WERI-Rb-1 (cell line): ENCODE measurements around the gene TMEM201.

Experiments used
- DNase-seq: peaks from one replicate; pipeline ENCODE4 v3.0.0-alpha.2; 2020
- H3K27ac ChIP-seq: fragments of 250-450 bp; sonication (Bioruptor Pico); 2 replicates; pipeline ENCODE4 v1.5.1; 2020; ENCODE audit warnings: mild to moderate bottlenecking, moderate library complexity
- H3K27me3 ChIP-seq: fragments of 250-450 bp; sonication (Bioruptor Pico); 2 replicates; pipeline ENCODE4 v1.5.1; 2021; ENCODE audit warnings: mild to moderate bottlenecking, low read depth, moderate library complexity; ENCODE audit not compliant: insufficient read depth, severe bottlenecking
- H3K36me3 ChIP-seq: fragments of 250-450 bp; sonication (Bioruptor Pico); 2 replicates; pipeline ENCODE4 v1.5.1; 2020; ENCODE audit warnings: mild to moderate bottlenecking, moderate library complexity
- H3K4me3 ChIP-seq: 2 replicates; pipeline ENCODE4 v1.5.1; 2011; ENCODE audit warnings: low read depth, mild to moderate bottlenecking, control low read depth, low read length
- H3K9me3 ChIP-seq: fragments of 250-450 bp; sonication (Bioruptor Pico); 2 replicates; pipeline ENCODE4 v1.5.1; 2021; ENCODE audit warnings: mild to moderate bottlenecking, moderate library complexity; ENCODE audit not compliant: severe bottlenecking
- TF ChIP-seq, protein P1 (sequence below): IDR thresholded peaks from 2 replicates; pipeline ENCODE4 v1.5.1; 2011; ENCODE audit warnings: low read depth, mild to moderate bottlenecking, control low read depth, inconsistent platforms, low read length

Gene TMEM201

DNA sequence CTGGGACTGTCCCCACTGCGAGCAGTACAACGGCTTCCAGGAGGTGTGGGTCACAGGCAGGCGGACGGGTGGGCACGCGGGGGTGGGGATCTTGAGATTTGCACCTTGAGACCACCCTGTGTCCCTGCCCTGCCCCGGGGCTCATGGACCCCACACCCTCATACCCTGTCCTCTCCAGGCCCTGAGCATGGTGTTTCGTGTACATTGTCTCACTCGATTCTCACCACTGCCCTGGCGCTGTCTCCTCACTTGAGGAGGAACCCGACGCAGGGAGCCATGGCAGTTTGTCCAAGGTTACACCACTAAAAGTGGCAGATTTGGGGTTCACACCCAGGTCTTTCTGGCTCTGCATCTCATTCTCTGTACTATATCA lies 7.2 kb downstream of the TMEM201 start:
- DNase-seq, result no peak
- H3K36me3 ChIP-seq, result peaks cover 70% of the 10 kb centered on the region
- H3K4me3 ChIP-seq, result no peak overlapping the region
- TF ChIP-seq, protein P1, sequence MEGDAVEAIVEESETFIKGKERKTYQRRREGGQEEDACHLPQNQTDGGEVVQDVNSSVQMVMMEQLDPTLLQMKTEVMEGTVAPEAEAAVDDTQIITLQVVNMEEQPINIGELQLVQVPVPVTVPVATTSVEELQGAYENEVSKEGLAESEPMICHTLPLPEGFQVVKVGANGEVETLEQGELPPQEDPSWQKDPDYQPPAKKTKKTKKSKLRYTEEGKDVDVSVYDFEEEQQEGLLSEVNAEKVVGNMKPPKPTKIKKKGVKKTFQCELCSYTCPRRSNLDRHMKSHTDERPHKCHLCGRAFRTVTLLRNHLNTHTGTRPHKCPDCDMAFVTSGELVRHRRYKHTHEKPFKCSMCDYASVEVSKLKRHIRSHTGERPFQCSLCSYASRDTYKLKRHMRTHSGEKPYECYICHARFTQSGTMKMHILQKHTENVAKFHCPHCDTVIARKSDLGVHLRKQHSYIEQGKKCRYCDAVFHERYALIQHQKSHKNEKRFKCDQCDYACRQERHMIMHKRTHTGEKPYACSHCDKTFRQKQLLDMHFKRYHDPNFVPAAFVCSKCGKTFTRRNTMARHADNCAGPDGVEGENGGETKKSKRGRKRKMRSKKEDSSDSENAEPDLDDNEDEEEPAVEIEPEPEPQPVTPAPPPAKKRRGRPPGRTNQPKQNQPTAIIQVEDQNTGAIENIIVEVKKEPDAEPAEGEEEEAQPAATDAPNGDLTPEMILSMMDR, result no peak
- peak overlapping the region; percentile 94 for H3K27ac ChIP-seq
- H3K27me3 ChIP-seq, result no peaks in the 10 kb centered on the region
- H3K9me3 ChIP-seq, result no peaks in the 10 kb centered on the region

DNA sequence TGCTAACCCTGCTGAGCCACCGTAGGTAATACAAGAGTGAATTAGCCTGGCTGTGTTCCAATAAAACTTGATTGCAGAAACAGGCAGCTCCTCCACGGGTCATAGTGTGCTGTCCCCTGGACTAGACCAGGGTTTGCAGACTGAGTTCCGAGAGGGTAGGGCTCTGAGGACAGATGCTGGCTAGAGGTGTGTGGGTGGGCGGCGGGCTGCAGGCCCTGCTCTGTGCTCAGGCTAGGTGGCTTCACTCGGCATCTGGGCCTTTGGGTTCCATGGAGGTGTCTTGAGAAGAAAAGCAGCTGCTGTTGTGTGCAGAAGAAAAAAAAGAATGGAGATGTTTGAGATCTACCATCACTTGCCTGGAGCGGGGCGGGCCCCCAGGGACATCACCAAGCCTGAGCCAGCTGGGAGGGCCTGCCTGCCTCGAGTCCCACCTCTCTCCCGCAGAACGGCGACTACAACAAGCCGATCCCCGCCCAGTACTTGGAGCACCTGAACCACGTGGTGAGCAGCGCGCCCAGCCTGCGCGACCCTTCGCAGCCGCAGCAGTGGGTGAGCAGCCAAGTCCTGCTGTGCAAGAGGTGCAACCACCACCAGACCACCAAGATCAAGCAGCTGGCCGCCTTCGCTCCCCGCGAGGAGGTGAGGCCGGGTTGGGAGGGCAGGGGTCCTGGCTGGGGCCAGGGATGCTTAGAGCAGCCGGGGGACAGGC lies 7.9 kb downstream of the TMEM201 start:
- no peak for DNase-seq
- peak overlapping the region; percentile 94 for H3K27ac ChIP-seq
- TF ChIP-seq, protein P1, result no peak
- no peaks in the 10 kb centered on the region for H3K9me3 ChIP-seq
- no peaks in the 10 kb centered on the region for H3K27me3 ChIP-seq
- peaks cover 71% of the 10 kb centered on the region for H3K36me3 ChIP-seq
- no peak overlapping the region for H3K4me3 ChIP-seq

DNA sequence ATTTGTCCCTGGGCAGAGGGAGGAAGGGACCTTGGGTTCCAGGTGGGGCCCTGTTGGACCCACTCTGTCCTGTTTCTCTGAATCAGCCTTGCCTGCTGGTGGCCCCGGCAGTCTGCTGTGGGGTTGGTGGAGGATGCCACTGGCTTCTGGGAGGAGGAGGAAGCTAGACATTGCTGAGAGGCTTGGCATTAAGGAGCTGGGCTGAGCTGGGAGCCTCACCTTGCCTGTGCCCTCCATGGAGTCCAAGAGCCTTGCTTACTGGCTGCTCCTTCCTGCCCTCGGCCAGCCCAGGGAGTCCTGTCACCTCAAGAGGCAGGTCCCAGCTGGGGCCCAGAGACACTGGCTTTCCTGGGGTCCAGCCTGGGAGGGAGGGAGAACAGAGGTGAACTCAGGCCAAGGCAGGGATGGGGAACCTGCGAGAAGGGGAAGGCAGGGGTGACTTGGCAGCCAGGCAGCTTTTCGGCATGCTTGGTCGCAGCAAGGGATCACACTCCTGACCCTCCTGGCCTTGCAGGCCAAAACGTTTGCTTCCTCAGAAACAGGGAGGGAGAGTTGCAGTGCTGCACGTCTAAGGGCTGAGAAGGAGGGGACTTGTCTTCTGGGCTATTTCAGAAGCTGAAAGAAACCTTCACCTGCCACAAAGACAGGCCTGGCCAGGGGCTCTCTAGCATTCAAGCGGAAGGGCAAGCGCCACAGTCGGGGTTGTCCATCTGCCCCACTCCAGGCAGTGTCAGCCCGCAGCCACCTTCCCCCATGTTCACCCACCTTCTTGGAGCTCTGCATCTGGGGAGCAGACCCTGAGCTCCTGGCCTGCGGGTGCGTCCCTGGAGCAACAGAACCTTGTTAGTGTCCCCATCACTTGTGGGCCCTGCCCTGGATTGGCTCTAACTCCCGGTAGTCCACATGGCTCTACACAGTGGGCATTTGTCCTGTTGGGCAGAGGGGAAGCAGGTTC lies 8.9 kb downstream of the TMEM201 start:
- peaks cover 74% of the 10 kb centered on the region for H3K36me3 ChIP-seq
- H3K9me3 ChIP-seq, result no peaks in the 10 kb centered on the region
- H3K27ac ChIP-seq, result peak overlapping the region; percentile 30; the same call in 1 of the 2 replicates
- H3K27me3 ChIP-seq, result no peaks in the 10 kb centered on the region
- no peak for DNase-seq
- H3K4me3 ChIP-seq, result no peak overlapping the region
- TF ChIP-seq, protein P1, result no peak

DNA sequence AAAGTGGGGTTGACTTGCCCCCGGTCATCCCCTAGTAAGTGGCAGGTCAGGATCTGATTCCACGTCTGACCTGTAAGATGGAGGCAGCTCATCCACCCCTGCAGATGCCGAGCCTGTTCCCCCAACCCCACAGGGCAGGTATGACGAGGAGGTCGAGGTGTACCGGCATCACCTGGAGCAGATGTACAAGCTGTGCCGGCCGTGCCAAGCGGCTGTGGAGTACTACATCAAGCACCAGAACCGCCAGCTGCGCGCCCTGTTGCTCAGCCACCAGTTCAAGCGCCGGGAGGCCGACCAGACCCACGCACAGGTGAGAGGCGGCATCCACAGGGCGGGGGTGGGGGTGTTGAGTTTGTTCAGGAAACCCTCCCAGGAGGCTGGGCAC lies 9.6 kb downstream of the TMEM201 start:
- Histone ChIP-seq H3K9me3 (no peaks in the 10 kb centered on the region), H3K36me3 (peaks cover 81% of the 10 kb centered on the region), H3K27ac (no peak overlapping the region), H3K27me3 (no peaks in the 10 kb centered on the region), H3K4me3 (no peak overlapping the region)
- no peak for DNase-seq
- TF ChIP-seq, protein P1, result no peak

DNA sequence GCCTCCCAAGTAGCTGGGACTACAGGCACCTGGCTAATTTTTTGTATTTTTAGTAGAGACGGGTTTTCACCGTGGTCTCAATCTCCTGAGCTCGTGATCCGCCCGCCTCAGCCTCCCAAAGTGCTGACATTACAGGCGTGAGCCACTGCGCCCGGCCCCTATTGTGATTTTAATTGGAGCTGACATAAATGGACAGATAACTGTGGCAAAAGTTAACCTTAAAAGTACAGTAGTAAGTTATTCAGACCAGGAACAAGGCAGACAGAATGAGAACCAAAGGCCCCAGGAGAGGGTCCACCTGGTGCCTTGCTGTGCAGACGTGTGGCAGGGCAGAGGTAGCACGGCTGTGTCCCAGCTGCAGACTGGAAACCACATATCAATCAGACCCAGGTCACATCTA lies 11.0 kb downstream of the TMEM201 start:
- Histone ChIP-seq H3K27ac (no peak overlapping the region), H3K9me3 (no peaks in the 10 kb centered on the region), H3K4me3 (no peak overlapping the region), H3K36me3 (peaks cover 89% of the 10 kb centered on the region), H3K27me3 (no peaks in the 10 kb centered on the region)
- TF ChIP-seq, protein P1, result no peak
- no peak for DNase-seq
